Measurements from ENCODE around the gene TMEM132A.

TMEM132A gene

GRCh38 chr11:60923326-60923725, 934 bp upstream of the TMEM132A start:
- no peak for TF ChIP-seq CTCF (IDR thresholded peaks at IDR 0.05; ENCODE audit: low read depth, low read length)
- H3K4me3 ChIP-seq (ENCODE audit: low read depth, low read length): no peak overlapping the region

- H3K4me3 ChIP-seq (ENCODE audit: low read depth, low read length): peak overlapping the region; percentile 78
- no peak for TF ChIP-seq CTCF (IDR thresholded peaks at IDR 0.05; ENCODE audit: low read depth, low read length)
Observed at GRCh38 chr11:60923800-60924109, 505 bp upstream of the TMEM132A start.

GRCh38 chr11:60924906-60925853, 920 bp downstream of the TMEM132A start:
- H3K4me3 ChIP-seq (ENCODE audit: low read depth, low read length): peak overlapping the region; percentile 78
- no peak for TF ChIP-seq CTCF (IDR thresholded peaks at IDR 0.05; ENCODE audit: low read depth, low read length)

GRCh38 chr11:60925868-60926267, 1.6 kb downstream of the TMEM132A start:
- no peak overlapping the region; the same call in 1 of the 2 replicates for H3K4me3 ChIP-seq (ENCODE audit: low read depth, low read length)
- no peak for TF ChIP-seq CTCF (IDR thresholded peaks at IDR 0.05; ENCODE audit: low read depth, low read length)

- no peak overlapping the region for H3K4me3 ChIP-seq (ENCODE audit: low read depth, low read length)
- no peak for TF ChIP-seq CTCF (IDR thresholded peaks at IDR 0.05; ENCODE audit: low read depth, low read length)
Observed at GRCh38 chr11:60926500-60926899, 2.2 kb downstream of the TMEM132A start.

- H3K4me3 ChIP-seq (ENCODE audit: low read depth, low read length): no peak overlapping the region
- TF ChIP-seq CTCF (IDR thresholded peaks at IDR 0.05; ENCODE audit: low read depth, low read length): no peak
Observed at GRCh38 chr11:60927061-60927592, 2.9 kb downstream of the TMEM132A start.

GRCh38 chr11:60927600-60927999, 3.3 kb downstream of the TMEM132A start:
- H3K4me3 ChIP-seq (ENCODE audit: low read depth, low read length): no peak overlapping the region
- no peak for TF ChIP-seq CTCF (IDR thresholded peaks at IDR 0.05; ENCODE audit: low read depth, low read length)
